ENCODE data around the gene CUX1.
"Not testable (repeated sequence)": the region's sequence is repeated elsewhere in the genome, so short reads cannot be mapped to it uniquely, and the experiment has no call there.

DNA sequence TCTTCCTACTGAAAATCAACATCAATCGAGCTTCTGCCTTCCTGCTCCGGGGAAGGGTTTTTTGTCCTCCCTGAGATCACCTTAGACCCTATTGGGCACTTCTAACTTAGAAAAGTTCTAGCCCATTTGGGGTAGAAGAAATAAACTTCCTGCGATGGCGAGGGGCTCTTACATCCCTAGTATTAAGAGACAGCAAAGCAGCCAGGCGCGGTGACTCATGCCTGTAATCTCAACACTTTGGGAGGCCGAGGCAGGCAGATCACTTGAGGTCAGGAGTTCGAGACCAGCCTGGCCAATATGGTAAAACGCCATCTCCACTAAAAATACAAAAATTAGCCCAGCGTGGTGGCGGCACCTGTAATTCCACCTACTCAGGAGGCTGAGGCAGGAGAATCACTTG, 507.7 kb downstream of the CUX1 start:
- TF ChIP-seq POLR2AphosphoS5, POLR2A (IDR thresholded peaks at IDR 0.05): not testable (repeated sequence)
- TF ChIP-seq, protein P1, sequence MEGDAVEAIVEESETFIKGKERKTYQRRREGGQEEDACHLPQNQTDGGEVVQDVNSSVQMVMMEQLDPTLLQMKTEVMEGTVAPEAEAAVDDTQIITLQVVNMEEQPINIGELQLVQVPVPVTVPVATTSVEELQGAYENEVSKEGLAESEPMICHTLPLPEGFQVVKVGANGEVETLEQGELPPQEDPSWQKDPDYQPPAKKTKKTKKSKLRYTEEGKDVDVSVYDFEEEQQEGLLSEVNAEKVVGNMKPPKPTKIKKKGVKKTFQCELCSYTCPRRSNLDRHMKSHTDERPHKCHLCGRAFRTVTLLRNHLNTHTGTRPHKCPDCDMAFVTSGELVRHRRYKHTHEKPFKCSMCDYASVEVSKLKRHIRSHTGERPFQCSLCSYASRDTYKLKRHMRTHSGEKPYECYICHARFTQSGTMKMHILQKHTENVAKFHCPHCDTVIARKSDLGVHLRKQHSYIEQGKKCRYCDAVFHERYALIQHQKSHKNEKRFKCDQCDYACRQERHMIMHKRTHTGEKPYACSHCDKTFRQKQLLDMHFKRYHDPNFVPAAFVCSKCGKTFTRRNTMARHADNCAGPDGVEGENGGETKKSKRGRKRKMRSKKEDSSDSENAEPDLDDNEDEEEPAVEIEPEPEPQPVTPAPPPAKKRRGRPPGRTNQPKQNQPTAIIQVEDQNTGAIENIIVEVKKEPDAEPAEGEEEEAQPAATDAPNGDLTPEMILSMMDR (IDR thresholded peaks at IDR 0.05): not testable (repeated sequence)
